H1 (cell line): ENCODE data around the gene DPYSL3. TPM values are rescaled to one million over a fixed set of nuclear protein-coding genes. Genes with fewer than 3 reads are reported as not detected.

Experiments
- CTCF ChIA-PET: fragments of 300-600 bp; sonication (Branson Sonifier 250); formaldehyde crosslinking; loops from one replicate; lab custom pipeline; 2021; ENCODE audit not compliant: partially characterized antibody; lab: Charles Lee
- POLR2A ChIA-PET: fragments of 300-600 bp; sonication (Branson Sonifier 250); formaldehyde crosslinking; loops from one replicate; lab custom pipeline; 2021; ENCODE audit warnings: inconsistent platforms; ENCODE audit not compliant: partially characterized antibody; lab: Charles Lee
- DNase-seq, 2 experiments: peaks; one replicate each; pipeline versions ENCODE4 v3.0.0 to v3.0.0-alpha.2; 2010 to 2022; ENCODE audit warnings: low spot score in 2 of 2, low read depth in 1 of 2, mixed read lengths in 1 of 2
- FAIRE-seq: peaks from 2 replicates; lab custom pipeline; 2011; peaks lifted over from hg19 to GRCh38; lab: Jason Lieb, UNC
- H2AFZ ChIP-seq: 2 replicates; pipeline ENCODE4 v1.8.1; 2012; ENCODE audit warnings: low read length, inconsistent platforms
- H2AK5ac ChIP-seq: 2 replicates; pipeline ENCODE4 v1.6.1; 2013; ENCODE audit warnings: low read depth, low read length
- H2BK120ac ChIP-seq: replicated peaks from 2 replicates; pipeline ENCODE3; 2013; ENCODE audit warnings: low read depth, low read length, inconsistent platforms
- H2BK12ac ChIP-seq: 2 replicates; pipeline ENCODE4 v1.6.1; 2013; ENCODE audit warnings: low read depth, low read length
- H2BK15ac ChIP-seq: 2 replicates; pipeline ENCODE4 v1.6.1; 2013; ENCODE audit warnings: low read length
- H2BK20ac ChIP-seq: 2 replicates; pipeline ENCODE4 v1.6.1; 2013; ENCODE audit warnings: low read length
- H2BK5ac ChIP-seq: 2 replicates; pipeline ENCODE4 v1.6.1; 2013; ENCODE audit warnings: low read depth, low read length
- H3K14ac ChIP-seq: 2 replicates; pipeline ENCODE4 v1.6.1; 2013; ENCODE audit warnings: inconsistent platforms; ENCODE audit not compliant: insufficient read length
- H3K18ac ChIP-seq: 2 replicates; pipeline ENCODE4 v1.6.1; 2013; ENCODE audit warnings: low read length; ENCODE audit errors: extremely low read depth
- H3K23ac ChIP-seq: 2 replicates; pipeline ENCODE4 v1.6.1; 2013; ENCODE audit warnings: inconsistent platforms; ENCODE audit not compliant: insufficient read length
- H3K23me2 ChIP-seq: 2 replicates; pipeline ENCODE4 v1.6.1; 2013; ENCODE audit warnings: low read depth, low read length
- H3K27ac ChIP-seq: 2 replicates; pipeline ENCODE4 v1.6.1; 2011; ENCODE audit warnings: low read depth, low read length, inconsistent platforms
- H3K27me3 ChIP-seq, 4 experiments: replicated peaks in 1 of 4; 1 replicate in 1 of 4; 2 replicates in 3 of 4; pipeline versions ENCODE4 v1.6.1 to v1.8.1; 2011 to 2013; ENCODE audit warnings: low read length in 3 of 4, mild to moderate bottlenecking in 3 of 4, inconsistent platforms in 2 of 4, mixed read lengths in 2 of 4, moderate library complexity in 1 of 4; ENCODE audit not compliant: control insufficient read depth in 3 of 4, insufficient read depth in 3 of 4; ENCODE audit errors: extremely low read depth in 1 of 4
- H3K36me3 ChIP-seq, 4 experiments: 2 replicates each; pipeline versions ENCODE4 v1.6.1 to v1.8.1; 2011 to 2013; ENCODE audit warnings: mild to moderate bottlenecking in 4 of 4, low read length in 3 of 4, moderate library complexity in 2 of 4, control low read depth in 1 of 4, inconsistent platforms in 1 of 4; ENCODE audit not compliant: insufficient read depth in 4 of 4, control insufficient read depth in 2 of 4
- H3K4ac ChIP-seq: replicated peaks from 2 replicates; pipeline ENCODE3; 2013; ENCODE audit warnings: low read length, low read depth, mixed read lengths, inconsistent platforms; ENCODE audit not compliant: insufficient read length
- H3K4me1 ChIP-seq, 4 experiments: replicated peaks in 1 of 4; 1 replicate in 1 of 4; 2 replicates in 3 of 4; pipeline versions ENCODE4 v1.6.1 to v1.8.1; 2011 to 2013; ENCODE audit warnings: low read length in 3 of 4, inconsistent platforms in 2 of 4, mixed read lengths in 1 of 4; ENCODE audit not compliant: insufficient read depth in 4 of 4, control insufficient read depth in 3 of 4
- H3K4me2 ChIP-seq, 2 experiments: 2 replicates each; pipeline versions ENCODE4 v1.6.1 to v1.8.1; 2011 to 2013; ENCODE audit warnings: low read depth in 2 of 2, low read length in 2 of 2, control low read depth in 1 of 2, inconsistent platforms in 1 of 2, mild to moderate bottlenecking in 1 of 2; ENCODE audit not compliant: insufficient read depth in 1 of 2
- H3K4me3 ChIP-seq, 4 experiments: fragments of 200-600, 300-600 bp in 1 of 4; sonication (generic), shearing (Covaris generic), sonication (Bioruptor Twin) in 1 of 4; 2 replicates each; pipeline versions ENCODE4 v1.5.1 to v1.8.1; 2011 to 2016; ENCODE audit warnings: low read length in 4 of 4, low read depth in 3 of 4, control low read depth in 2 of 4, inconsistent platforms in 2 of 4, mild to moderate bottlenecking in 2 of 4, mixed read lengths in 1 of 4, moderate library complexity in 1 of 4; ENCODE audit not compliant: insufficient read depth in 2 of 4; ENCODE audit errors: extremely low read depth in 1 of 4
- H3K56ac ChIP-seq: replicated peaks from 2 replicates; pipeline ENCODE3; 2013; ENCODE audit warnings: low read depth, mild to moderate bottlenecking, mixed read lengths, low read length, inconsistent platforms; ENCODE audit not compliant: insufficient read length
- H3K79me1 ChIP-seq: 2 replicates; pipeline ENCODE4 v1.6.1; 2013; ENCODE audit warnings: low read depth, low read length, control low read depth
- H3K79me2 ChIP-seq, 2 experiments: 2 replicates each; pipeline versions ENCODE4 v1.6.1 to v1.8.1; 2012 to 2013; ENCODE audit warnings: low read length in 2 of 2, mild to moderate bottlenecking in 2 of 2, inconsistent platforms in 1 of 2; ENCODE audit not compliant: insufficient read depth in 2 of 2, control insufficient read depth in 1 of 2
- H3K9ac ChIP-seq, 4 experiments: replicated peaks in 1 of 4; 1 replicate in 1 of 4; 2 replicates in 3 of 4; pipeline versions ENCODE4 v1.6.1 to v1.8.1; 2011 to 2013; ENCODE audit warnings: low read depth in 3 of 4, low read length in 3 of 4, control low read depth in 2 of 4, mild to moderate bottlenecking in 2 of 4, moderate library complexity in 2 of 4, inconsistent platforms in 1 of 4; ENCODE audit errors: extremely low read depth in 1 of 4
- H3K9me3 ChIP-seq, 2 experiments: 2 replicates each; pipeline versions ENCODE4 v1.6.1 to v1.8.1; 2012 to 2013; ENCODE audit warnings: mild to moderate bottlenecking in 2 of 2, moderate library complexity in 2 of 2, control low read depth in 1 of 2, inconsistent platforms in 1 of 2, low read depth in 1 of 2, low read length in 1 of 2, mixed read lengths in 1 of 2; ENCODE audit not compliant: insufficient read depth in 2 of 2
- H4K20me1 ChIP-seq, 2 experiments: replicated peaks in 1 of 2; 2 replicates each; pipeline versions ENCODE3 to v1.8.1; 2011 to 2013; ENCODE audit warnings: inconsistent platforms in 2 of 2, low read length in 2 of 2, mild to moderate bottlenecking in 1 of 2; ENCODE audit not compliant: insufficient read depth in 2 of 2, control insufficient read depth in 1 of 2
- H4K5ac ChIP-seq: 2 replicates; pipeline ENCODE4 v1.6.1; 2013; ENCODE audit warnings: low read length, low read depth, mixed read lengths, inconsistent platforms; ENCODE audit not compliant: insufficient read length
- H4K8ac ChIP-seq: 2 replicates; pipeline ENCODE4 v1.8.0; 2013; ENCODE audit warnings: mild to moderate bottlenecking, moderate library complexity, low read length, inconsistent platforms; ENCODE audit not compliant: insufficient read depth; ENCODE audit errors: extremely low read depth
- H4K91ac ChIP-seq: replicated peaks from 2 replicates; pipeline ENCODE3; 2013; ENCODE audit warnings: low read length, mixed read lengths, inconsistent platforms; ENCODE audit not compliant: insufficient read length
- CTCF ChIP-seq, 3 experiments: IDR thresholded peaks; 1 replicate in 2 of 3; 2 replicates in 1 of 3; pipeline versions ENCODE4 v1.5.1 to v1.6.1; 2011; ENCODE audit warnings: low read length in 3 of 3, mild to moderate bottlenecking in 3 of 3, inconsistent platforms in 2 of 3, low read depth in 1 of 3, moderate library complexity in 1 of 3; ENCODE audit not compliant: insufficient read depth in 1 of 3; ENCODE audit errors: control extremely low read depth in 1 of 3
- GTF2F1 ChIP-seq: IDR thresholded peaks from 2 replicates; pipeline ENCODE4 v1.6.1; 2012; ENCODE audit warnings: low read depth, low read length, improper control_type of control experiment, borderline replicate concordance
- HDAC6 ChIP-seq: IDR thresholded peaks from one replicate; pipeline ENCODE4 v1.7.1; 2012; ENCODE audit warnings: low read depth, mild to moderate bottlenecking, inconsistent platforms, low read length, moderate library complexity
- POLR2A ChIP-seq, 2 experiments: IDR thresholded peaks; 1 replicate in 1 of 2; 2 replicates in 1 of 2; pipeline ENCODE4 v1.6.1; 2011; ENCODE audit warnings: low read depth in 2 of 2, low read length in 2 of 2, mild to moderate bottlenecking in 2 of 2; ENCODE audit errors: control extremely low read depth in 1 of 2
- RAD21 ChIP-seq, 2 experiments: IDR thresholded peaks in 1 of 2; conservative IDR thresholded peaks in 1 of 2; 2 replicates each; pipeline ENCODE4 v1.6.1; 2011; ENCODE audit warnings: low read depth in 2 of 2, low read length in 2 of 2, improper control_type of control experiment in 1 of 2, inconsistent platforms in 1 of 2, mild to moderate bottlenecking in 1 of 2, moderate library complexity in 1 of 2
- TEAD4 ChIP-seq: IDR thresholded peaks from 2 replicates; pipeline ENCODE4 v1.6.1; 2012; ENCODE audit warnings: low read depth, low read length, inconsistent platforms, mixed read lengths
- WGBS, 2 experiments: shearing (Covaris generic) in 1 of 2; methylation state at CpG; one replicate each; pipeline versions ENCODE4 v1.1.6 to v1.1.7; 2013 to 2015; ENCODE audit warnings: low lambda C conversion rate in 2 of 2, mixed read lengths in 2 of 2, inconsistent platforms in 1 of 2, low coverage in 1 of 2, missing lambda C conversion rate in 1 of 2; ENCODE audit not compliant: insufficient replicate concordance in 2 of 2, insufficient coverage in 1 of 2, insufficient read length in 1 of 2; ENCODE audit errors: extremely low coverage in 1 of 2, missing lambda C conversion rate in 1 of 2; 5-methylcytosine and 5-hydroxymethylcytosine counted together
- polyA plus RNA-seq, 7 experiments: library from polyadenylated mRNA; depleted of rRNA in 3 of 7; stranded (reverse) in 5 of 7; unstranded in 2 of 7; fragments of >200 nt in 5 of 7; fragments of 200-250 nt in 2 of 7; gene quantifications; 1 replicate in 5 of 7; 2 replicates in 1 of 7; 4 replicates in 1 of 7; pipeline versions ENCODE4 v1.2.1 to v1.2.3, GENCODE V29; 2011 to 2013; ENCODE audit warnings: missing spikeins in 2 of 7, mixed read lengths in 2 of 7
- total RNA-seq: library from RNA; stranded (reverse); fragmentation: NEBNext Ultra II Directional; extraction: Animal tissue kit (Norgen Biotek cat#: 25700); gene quantifications from 2 replicates; pipeline ENCODE4 v1.2.1, GENCODE V29; 2021

DPYSL3 gene
- total and polyA plus RNA-seq, 2 of the 8 experiments (the other 6 are each of a cell fraction or from before 2014, with no cell fraction given), result 268 to 387 TPM

DNA sequence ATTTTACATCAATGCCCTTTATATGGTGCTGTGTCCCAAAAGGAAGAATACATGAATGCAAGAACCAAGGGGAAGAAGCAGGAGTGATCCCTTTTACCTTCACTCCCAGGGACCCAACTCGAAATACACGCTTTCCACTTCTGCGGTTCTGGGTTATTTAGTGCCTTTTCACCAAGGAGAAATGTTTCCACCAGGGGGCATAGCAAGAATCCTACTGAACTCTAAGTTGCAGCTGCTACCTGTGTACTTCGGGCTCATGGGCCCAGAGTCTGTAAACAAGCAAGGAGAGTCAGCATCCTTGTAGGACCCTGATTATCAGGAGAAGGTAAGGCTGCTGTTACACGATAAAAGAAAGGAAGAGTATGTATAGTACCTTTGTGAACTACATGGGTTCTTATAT lies 45.7 kb downstream of the DPYSL3 start:
- H2BK120ac ChIP-seq, result no peak overlapping the region
- H3K4ac ChIP-seq, result no peak overlapping the region
- ChIA-PET POLR2A (interaction anchor here (0.6 to 2.2 kb wide), 7 partner anchors 9 to 111 kb away, joined by 3 to 12 read pairs (median 6); partner anchors contain the start of gene DPYSL3), CTCF (interaction anchor here (0.6 to 5.0 kb wide), 34 partner anchors 9 to 240 kb away, joined by 3 to 68 read pairs (median 4); partner anchors contain the start of gene DPYSL3)
- H3K18ac ChIP-seq, result no peak overlapping the region
- H3K4me3 ChIP-seq, result no peak overlapping the region
- no peak overlapping the region for H3K9ac ChIP-seq
- no peak overlapping the region for H2BK5ac ChIP-seq
- H3K27me3 ChIP-seq, result no peaks in the 10 kb centered on the region
- H3K4me1 ChIP-seq, result peaks cover 3 to 24% (median 13%) of the 10 kb centered on the region in 4 experiments; a peak in 6 of 7 replicates
- H2AK5ac ChIP-seq, result 0 out of 2 replicates have a peak overlapping the region, but pooled peaks have one; percentile 39
- no peak overlapping the region for H2BK20ac ChIP-seq
- H4K8ac ChIP-seq, result no peak overlapping the region
- H3K9me3 ChIP-seq, result no peaks in the 10 kb centered on the region; a peak in 1 of 4 replicates
- H4K91ac ChIP-seq, result peak overlapping the region; percentile 1
- H3K27ac ChIP-seq, result no peak overlapping the region
- H2BK15ac ChIP-seq, result no peak overlapping the region
- peak; percentile 92 for FAIRE-seq
- no peaks in the 10 kb centered on the region for H4K20me1 ChIP-seq
- no peak for DNase-seq
- no peak overlapping the region for H3K23ac ChIP-seq
- H3K79me2 ChIP-seq, result peaks cover 3 to 78% of the 10 kb centered on the region in 2 experiments
- H2BK12ac ChIP-seq, result peak overlapping the region; percentile 35; the same call in 1 of the 2 replicates
- no peak overlapping the region for H3K14ac ChIP-seq
- no peak overlapping the region for H3K56ac ChIP-seq
- no peaks in the 10 kb centered on the region for H3K36me3 ChIP-seq
- H3K23me2 ChIP-seq, result no peaks in the 10 kb centered on the region
- no peak overlapping the region for H2AFZ ChIP-seq
- H3K79me1 ChIP-seq, result peaks cover 5% of the 10 kb centered on the region; the same call in 1 of the 2 replicates
- no peak overlapping the region for H3K4me2 ChIP-seq
- H4K5ac ChIP-seq, result no peak overlapping the region
- no peak for TF ChIP-seq POLR2A (IDR thresholded peaks at IDR 0.05; ENCODE audit: control extremely low read depth in 1 of 2, low read depth in 2 of 2, low read length in 2 of 2)
- peak; percentile 69 to 82 for TF ChIP-seq RAD21 (IDR thresholded peaks at IDR 0.05 in 1 of 2, conservative IDR thresholded peaks at IDR 0.05 in 1 of 2; ENCODE audit: low read depth in 2 of 2, low read length in 2 of 2)
- no peak for TF ChIP-seq GTF2F1
- no peak for TF ChIP-seq HDAC6
- peak; percentile 7 to 81 (median 79) for TF ChIP-seq CTCF (IDR thresholded peaks at IDR 0.05; ENCODE audit: control extremely low read depth in 1 of 3, insufficient read depth in 1 of 3, low read depth in 1 of 3, low read length in 3 of 3)
- TF ChIP-seq TEAD4, result 0 out of 2 replicates have a peak, but pooled peaks have one; percentile 13
- 74% methylated on average over 5 of the region's 5 CpGs; no CpG with 5 or more reads in 1 of the 2 experiments for WGBS, 2 experiments
